Left lung (tissue), 10 donors: Measurements from ENCODE around the gene FLT1. TPM values are rescaled to one million over a fixed set of nuclear protein-coding genes. Genes with fewer than 3 reads are reported as not detected.

Source experiments
- ATAC-seq: fragments of 200-7000 bp; cut with Tn5 transposase; one replicate; pipeline ENCODE4 v1.9.1; 2020; ENCODE audit warnings: moderate library complexity
- DNase-seq, 4 donors: peaks; one replicate each; pipeline ENCODE4 v3.0.0-alpha.2; 2013 to 2020
- H3K27ac ChIP-seq, 2 donors: fragments of 200-600 bp; sonication (generic) in 1 of 2; one replicate each; pipeline versions ENCODE4 v1.5.0 to v1.8.0; 2020 to 2021
- H3K27me3 ChIP-seq, 2 donors: fragments of 200-600 bp; sonication (generic) in 1 of 2; one replicate each; pipeline versions ENCODE4 v1.5.0 to v1.8.0; 2020 to 2021
- H3K36me3 ChIP-seq, 2 donors: fragments of 200-600 bp; sonication (generic) in 1 of 2; one replicate each; pipeline versions ENCODE4 v1.5.0 to v1.8.0; 2020 to 2021
- H3K4me1 ChIP-seq, 2 donors: fragments of 200-600 bp; one replicate each; pipeline ENCODE4 v1.8.0; 2021
- H3K4me3 ChIP-seq, 2 donors: fragments of 200-600 bp; sonication (generic) in 1 of 2; one replicate each; pipeline versions ENCODE4 v1.5.0 to v1.8.0; 2020 to 2021; ENCODE audit warnings: mild to moderate bottlenecking in 1 of 2
- H3K9me3 ChIP-seq, 2 donors: fragments of 200-600 bp; sonication (generic) in 1 of 2; one replicate each; pipeline versions ENCODE4 v1.5.0 to v1.8.0; 2020 to 2021
- CTCF ChIP-seq, 2 donors: fragments of 200-600 bp; sonication (generic) in 1 of 2; IDR thresholded peaks; one replicate each; pipeline versions ENCODE4 v1.5.0 to v1.8.0; 2021; ENCODE audit warnings: antibody characterized with exemption in 2 of 2
- intact Hi-C, 2 donors: fragments of 100-400 bp; cut with DNase I; formaldehyde crosslinking; loops; one replicate each; pipeline versions ENCODE4 v1.11.2 to v1.14.2; 2022
- polyA plus RNA-seq, 6 donors: library from polyadenylated mRNA; unstranded; fragments of 120-200 nt; gene quantifications; one replicate each; pipeline ENCODE4 v1.2.1, GENCODE V29; 2013; ENCODE audit not compliant: insufficient read length in 6 of 6
- total RNA-seq, 2 donors: library from RNA; stranded (reverse); fragmentation: NEBNext Ultra II Directional; extraction: Animal tissue kit (Norgen Biotek cat#: 25700); gene quantifications; one replicate each; pipeline ENCODE4 v1.2.1, GENCODE V29; 2021
- donor health status: DM: no; HTN: yes; CAD: no.
- donor health status: DM: no; HTN: no; CAD: no.

The FLT1 gene
- total and polyA plus RNA-seq, 8 donors, result 21.3 to 30.3 (median 25.3) TPM

- DNase-seq, result no peak
- Histone ChIP-seq H3K4me3 (no peak overlapping the region), H3K36me3 (no peaks in the 10 kb centered on the region), H3K4me1 (peaks cover 0 to 23% of the 10 kb centered on the region in 2 donors), H3K27me3 (peaks cover 0 to 7% of the 10 kb centered on the region in 2 donors), H3K27ac (no peak overlapping the region), H3K9me3 (no peaks in the 10 kb centered on the region)
- ATAC-seq, result no peak
- no peak for TF ChIP-seq CTCF (IDR thresholded peaks at IDR 0.05)
- intact Hi-C loops, result no loop called here
Observed at GRCh38 chr13:28479005-28479404, 15.9 kb downstream of the FLT1 start.

- DNase-seq (no peak), ATAC-seq (no peak)
- H3K36me3 ChIP-seq, result no peaks in the 10 kb centered on the region
- peaks cover 0 to 23% of the 10 kb centered on the region in 2 donors for H3K4me1 ChIP-seq
- H3K27ac ChIP-seq, result no peak overlapping the region
- H3K4me3 ChIP-seq, result no peak overlapping the region
- no peaks in the 10 kb centered on the region for H3K9me3 ChIP-seq
- intact Hi-C loops, result no loop called here
- H3K27me3 ChIP-seq, result peaks cover 0 to 4% of the 10 kb centered on the region in 2 donors
- TF ChIP-seq CTCF (IDR thresholded peaks at IDR 0.05), result no peak
Observed at GRCh38 chr13:28478127-28478526, 16.8 kb downstream of the FLT1 start.

DNA sequence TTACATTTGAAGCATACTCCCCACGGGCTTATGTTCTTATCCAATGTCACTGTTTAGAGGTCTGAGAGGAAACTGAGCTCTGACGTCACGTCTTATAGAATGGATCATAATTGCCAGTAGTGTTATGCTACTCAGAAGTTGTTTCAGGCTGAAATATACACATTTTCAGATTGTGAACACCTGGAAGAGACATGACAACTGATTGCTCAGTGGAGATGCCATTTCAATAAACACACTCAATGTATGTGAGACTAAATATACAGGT is 17.3 kb downstream of the FLT1 start:
- H3K27ac ChIP-seq, result no peak overlapping the region
- no peaks in the 10 kb centered on the region for H3K9me3 ChIP-seq
- no peak overlapping the region for H3K4me3 ChIP-seq
- TF ChIP-seq CTCF (IDR thresholded peaks at IDR 0.05), result no peak
- H3K27me3 ChIP-seq, result peaks cover 0 to 4% of the 10 kb centered on the region in 2 donors
- H3K4me1 ChIP-seq, result peaks cover 0 to 23% of the 10 kb centered on the region in 2 donors
- no peaks in the 10 kb centered on the region for H3K36me3 ChIP-seq
- intact Hi-C loops, result no loop called here
- DNase-seq, result no peak
- no peak for ATAC-seq

DNA sequence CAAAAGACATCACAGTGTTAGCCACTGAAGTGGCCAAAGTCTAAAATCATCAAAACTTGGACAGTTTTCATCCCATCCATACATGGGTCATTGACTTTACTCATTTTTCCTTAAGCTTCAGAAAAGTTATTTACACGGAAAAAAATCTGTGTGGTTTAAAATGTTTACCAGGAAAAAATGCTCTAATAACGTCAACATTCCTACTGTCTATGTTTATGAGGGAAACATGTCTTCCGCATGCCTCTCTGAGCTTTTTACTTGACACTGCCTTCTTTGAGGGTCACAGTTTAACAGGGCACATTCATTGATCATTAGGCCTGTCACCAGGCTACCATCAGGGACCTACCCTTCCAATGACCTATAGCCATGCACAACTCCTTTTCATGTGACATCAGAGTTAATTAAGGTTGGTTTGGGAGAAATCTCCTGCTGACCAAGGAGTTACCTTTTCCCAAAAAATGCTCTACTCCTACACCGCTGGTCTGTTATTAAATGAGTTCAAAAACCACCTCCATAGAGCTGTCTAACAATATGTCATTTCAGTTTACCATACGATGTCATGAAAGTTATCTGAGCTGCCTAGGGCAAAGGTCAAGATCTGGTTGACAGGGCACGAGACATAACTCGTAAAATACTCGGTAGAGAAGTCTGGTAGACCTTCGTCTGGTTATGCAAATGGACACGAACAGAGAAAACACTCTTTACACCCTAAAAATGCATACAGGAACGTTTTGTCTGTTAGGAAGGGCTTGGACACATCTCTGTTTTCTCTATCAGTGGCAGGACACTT is 17.8 kb downstream of the FLT1 start:
- DNase-seq (no peak), ATAC-seq (no peak)
- no peak for TF ChIP-seq CTCF (IDR thresholded peaks at IDR 0.05)
- H3K9me3 ChIP-seq, result no peaks in the 10 kb centered on the region
- H3K36me3 ChIP-seq, result no peaks in the 10 kb centered on the region
- peaks cover 0 to 23% of the 10 kb centered on the region in 2 donors for H3K4me1 ChIP-seq
- no peak overlapping the region for H3K4me3 ChIP-seq
- H3K27me3 ChIP-seq, result peaks cover 0 to 3% of the 10 kb centered on the region in 2 donors
- intact Hi-C loops, result no loop called here
- no peak overlapping the region for H3K27ac ChIP-seq

DNA sequence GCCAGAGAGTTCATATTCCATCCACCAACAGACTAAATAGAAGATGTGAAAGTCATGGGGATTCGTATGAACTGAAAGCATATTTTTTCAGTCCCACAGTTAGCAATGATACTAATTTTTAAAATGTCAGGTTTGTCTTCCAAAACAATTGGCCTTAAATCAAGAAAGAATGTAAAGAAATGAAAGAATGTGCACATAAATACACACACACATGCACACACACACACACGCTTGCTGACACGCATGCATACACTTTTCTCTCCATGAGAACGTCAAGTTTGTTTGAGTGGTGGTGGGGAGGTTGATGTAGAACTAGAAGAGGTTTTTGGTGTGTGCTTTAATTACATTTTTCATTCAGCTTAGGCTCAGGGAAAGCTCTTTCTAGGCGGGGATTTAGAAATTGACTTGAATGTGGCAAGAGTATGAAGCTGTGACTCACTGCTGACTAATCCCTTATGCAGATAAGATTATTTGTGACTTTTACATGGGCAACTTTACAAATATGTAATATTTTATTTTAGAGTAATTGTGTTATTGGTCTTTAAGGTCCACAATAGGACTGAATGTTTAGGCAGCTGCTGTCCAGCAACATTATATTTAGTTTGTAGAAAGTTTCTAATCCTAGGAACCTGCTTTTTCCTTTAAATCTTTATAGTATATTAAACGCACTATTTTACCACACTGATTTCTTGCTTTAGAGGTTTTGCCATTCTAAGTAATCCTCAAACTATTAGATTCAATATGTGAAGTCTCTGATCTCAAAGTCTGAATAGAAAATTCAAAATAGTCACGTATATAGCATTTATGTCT is 18.8 kb downstream of the FLT1 start:
- Histone ChIP-seq H3K27ac (no peak overlapping the region), H3K9me3 (no peaks in the 10 kb centered on the region), H3K27me3 (no peaks in the 10 kb centered on the region), H3K4me1 (peaks cover 0 to 29% of the 10 kb centered on the region in 2 donors), H3K36me3 (no peaks in the 10 kb centered on the region), H3K4me3 (no peak overlapping the region)
- peak; percentile 76 for ATAC-seq
- no peak for DNase-seq
- TF ChIP-seq CTCF (IDR thresholded peaks at IDR 0.05), result no peak
- intact Hi-C loops, result no loop called here
